GM19023 (cell line): ENCODE results near the gene MYO7A.

Source experiments
- ATAC-seq: cut with Tn5 transposase; IDR thresholded peaks from one replicate; pipeline ENCODE4 v1.9.1; 2021; ENCODE audit warnings: mild to moderate bottlenecking, moderate library complexity; ENCODE audit not compliant: unreplicated experiment

MYO7A gene

GRCh38 chr11:77126156-77126775 lies 1.8 kb upstream of the MYO7A start:
- ATAC-seq = no peak

GRCh38 chr11:77126861-77127234 lies 1.2 kb upstream of the MYO7A start:
- no peak for ATAC-seq

GRCh38 chr11:77127235-77127911 lies 673 bp upstream of the MYO7A start:
- ATAC-seq = no peak

GRCh38 chr11:77129069-77129841 lies 1.2 kb downstream of the MYO7A start:
- no peak for ATAC-seq

GRCh38 chr11:77129842-77130756 lies 2.1 kb downstream of the MYO7A start:
- ATAC-seq = no peak

- no peak for ATAC-seq
These were observed 2.9 kb downstream of the MYO7A start for GRCh38 chr11:77130763-77131513.

GRCh38 chr11:77131560-77131959 lies 3.5 kb downstream of the MYO7A start:
- ATAC-seq = no peak

- no peak for ATAC-seq
These were observed 7.0 kb downstream of the MYO7A start for GRCh38 chr11:77135069-77135468.

- no peak for ATAC-seq
These were observed 8.0 kb downstream of the MYO7A start for GRCh38 chr11:77136074-77136473.

GRCh38 chr11:77136784-77137420 lies 8.9 kb downstream of the MYO7A start:
- ATAC-seq = no peak

- ATAC-seq = no peak
These were observed 9.4 kb downstream of the MYO7A start for GRCh38 chr11:77137421-77137820.

GRCh38 chr11:77138106-77138649 lies 10.1 kb downstream of the MYO7A start:
- no peak for ATAC-seq

GRCh38 chr11:77139201-77139600 lies 11.2 kb downstream of the MYO7A start:
- no peak for ATAC-seq

GRCh38 chr11:77140231-77140851 lies 12.3 kb downstream of the MYO7A start:
- no peak for ATAC-seq

GRCh38 chr11:77141034-77141433 lies 13.0 kb downstream of the MYO7A start:
- ATAC-seq = no peak

GRCh38 chr11:77141475-77141874 lies 13.4 kb downstream of the MYO7A start:
- no peak for ATAC-seq

- no peak for ATAC-seq
These were observed 14.3 kb downstream of the MYO7A start for GRCh38 chr11:77142091-77142975.

GRCh38 chr11:77143405-77144020 lies 15.5 kb downstream of the MYO7A start:
- no peak for ATAC-seq
